PC-3 (cell line): ENCODE results near the gene VRK3.

Source experiments
- CTCF ChIP-seq: fragments of 300-600 bp; sonication (generic); conservative IDR thresholded peaks from 2 replicates; pipeline ENCODE4 v1.5.1; 2017; ENCODE audit warnings: antibody characterized with exemption, low read depth, mild to moderate bottlenecking, low read length
- EZH2 ChIP-seq: fragments of 300-600 bp; sonication (generic); IDR thresholded peaks from one replicate; pipeline ENCODE4 v1.6.1; 2017; ENCODE audit warnings: antibody characterized with exemption, mild to moderate bottlenecking, low read length; ENCODE audit not compliant: unreplicated experiment
- EZH2phosphoT487 ChIP-seq: fragments of 300-600 bp; sonication (generic); IDR thresholded peaks from 2 replicates; pipeline ENCODE4 v1.6.1; 2018; ENCODE audit warnings: mild to moderate bottlenecking, antibody characterized with exemption, low read length, borderline replicate concordance

- no peak for TF ChIP-seq CTCF
- no peak for TF ChIP-seq EZH2
- no peak for TF ChIP-seq EZH2phosphoT487
Observed at GRCh38 chr19:49973987-49974386, 51.2 kb downstream of the VRK3 start.
